GM18511 (cell line): ENCODE data around the gene VPS13D.

Source experiments
- ATAC-seq: cut with Tn5 transposase; IDR thresholded peaks from one replicate; pipeline ENCODE4 v1.9.1; 2021; ENCODE audit warnings: mild to moderate bottlenecking, moderate library complexity; ENCODE audit not compliant: unreplicated experiment

The VPS13D gene

DNA sequence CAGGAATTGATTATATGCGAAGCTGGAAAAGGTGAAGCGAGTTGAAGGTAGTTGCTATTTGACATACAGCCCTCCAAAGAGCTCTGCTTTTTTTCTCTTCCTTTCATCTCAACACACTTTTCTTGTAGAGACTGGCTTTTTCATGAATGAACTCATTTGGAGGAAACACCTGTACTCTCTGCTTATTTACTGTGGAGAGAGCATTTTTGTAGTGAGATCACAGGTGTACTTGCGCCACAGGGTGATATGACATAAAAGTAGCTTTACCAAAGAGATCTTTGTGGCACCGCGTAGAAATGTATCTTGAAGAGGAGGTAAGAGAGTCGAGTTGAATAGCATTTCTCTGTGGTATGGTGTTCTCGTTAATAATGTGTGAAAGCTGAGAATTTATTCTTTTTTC is 187.6 kb downstream of the VPS13D start:
- ATAC-seq = no peak

- no peak for ATAC-seq
Observed at GRCh38 chr1:12420171-12420570, 190.3 kb downstream of the VPS13D start.

GRCh38 chr1:12422488-12422887 is 192.7 kb downstream of the VPS13D start:
- no peak for ATAC-seq

DNA sequence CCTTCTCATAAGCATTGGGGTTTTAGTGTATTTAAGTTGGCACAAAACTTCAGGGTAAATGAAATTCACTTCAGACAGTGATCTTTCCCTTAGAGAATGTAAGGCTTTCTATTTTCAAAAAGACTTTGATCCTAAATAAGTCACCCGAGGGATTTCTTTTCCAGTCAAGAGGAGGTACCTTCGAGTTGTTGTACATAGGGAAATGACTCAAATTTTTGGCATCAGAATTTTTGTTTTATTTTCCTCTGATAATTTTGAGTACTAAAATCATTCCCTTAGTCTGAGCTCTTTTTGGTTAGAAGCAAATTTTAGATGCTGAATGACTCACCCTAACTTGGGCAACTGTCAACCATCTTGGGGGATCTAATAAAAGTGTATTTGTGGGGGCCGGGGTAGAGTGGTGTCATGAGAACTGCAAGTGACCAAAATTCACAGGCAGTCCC is 194.3 kb downstream of the VPS13D start:
- no peak for ATAC-seq

GRCh38 chr1:12424793-12425192 is 195.0 kb downstream of the VPS13D start:
- no peak for ATAC-seq

GRCh38 chr1:12426030-12426429 is 196.2 kb downstream of the VPS13D start:
- ATAC-seq = no peak

DNA sequence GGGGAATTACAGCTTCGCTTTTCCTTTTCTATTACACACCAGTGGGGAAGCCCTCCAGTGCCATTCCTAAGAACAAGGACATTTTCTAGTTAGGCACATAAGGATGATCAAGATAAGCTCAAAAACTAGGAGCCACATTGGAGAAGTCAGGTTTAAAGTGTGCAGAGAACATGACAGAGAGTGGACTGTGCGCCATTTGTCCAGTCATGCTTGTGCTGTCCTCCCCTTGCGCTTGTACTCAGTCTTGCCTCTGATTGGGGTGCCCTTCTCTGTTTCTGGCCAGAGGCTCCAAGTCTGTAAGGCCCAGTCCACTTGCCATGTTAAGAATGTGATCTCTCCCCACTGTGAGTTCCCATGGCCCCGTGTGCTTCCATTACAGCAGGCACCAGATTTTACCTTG is 198.5 kb downstream of the VPS13D start:
- no peak for ATAC-seq

DNA sequence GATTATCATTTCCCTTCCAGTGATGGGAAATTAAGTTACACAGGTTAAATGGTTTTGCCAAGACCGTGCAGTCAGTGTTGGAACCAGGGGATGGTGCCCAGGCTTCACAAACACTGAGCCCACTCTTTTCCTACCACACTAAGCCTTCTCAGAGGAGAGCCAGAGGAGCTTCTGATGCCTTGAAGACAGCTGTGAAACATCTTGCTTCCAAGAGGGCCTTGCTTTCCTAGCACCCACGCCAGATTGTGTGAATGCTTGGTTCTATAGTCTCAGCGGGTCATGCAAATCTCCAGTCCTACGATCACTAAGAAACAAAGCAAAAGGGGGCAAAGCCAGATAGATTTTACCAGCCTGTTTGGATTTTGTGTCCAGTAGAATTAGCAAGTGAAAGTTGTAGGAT is 200.7 kb downstream of the VPS13D start:
- no peak for ATAC-seq

DNA sequence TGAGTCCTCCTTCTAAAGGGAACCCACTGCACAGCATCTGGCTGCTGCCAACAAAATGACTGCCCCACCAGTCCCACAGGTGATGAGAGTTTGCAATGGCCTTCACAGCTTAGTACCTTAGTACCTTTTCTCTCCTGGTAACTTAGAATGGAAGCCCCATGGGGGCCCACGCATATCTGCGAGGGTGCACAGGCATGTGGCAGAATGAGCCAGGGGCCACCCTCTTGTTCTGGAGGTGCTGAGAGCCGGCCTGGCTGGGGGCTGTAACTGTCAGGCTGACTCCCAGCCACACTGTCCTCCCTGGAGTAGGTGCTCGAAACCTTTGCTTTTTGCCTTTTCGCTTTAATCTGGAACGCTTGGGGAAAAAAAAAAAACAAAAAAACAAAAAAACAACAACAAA is 203.1 kb downstream of the VPS13D start:
- ATAC-seq = no peak

DNA sequence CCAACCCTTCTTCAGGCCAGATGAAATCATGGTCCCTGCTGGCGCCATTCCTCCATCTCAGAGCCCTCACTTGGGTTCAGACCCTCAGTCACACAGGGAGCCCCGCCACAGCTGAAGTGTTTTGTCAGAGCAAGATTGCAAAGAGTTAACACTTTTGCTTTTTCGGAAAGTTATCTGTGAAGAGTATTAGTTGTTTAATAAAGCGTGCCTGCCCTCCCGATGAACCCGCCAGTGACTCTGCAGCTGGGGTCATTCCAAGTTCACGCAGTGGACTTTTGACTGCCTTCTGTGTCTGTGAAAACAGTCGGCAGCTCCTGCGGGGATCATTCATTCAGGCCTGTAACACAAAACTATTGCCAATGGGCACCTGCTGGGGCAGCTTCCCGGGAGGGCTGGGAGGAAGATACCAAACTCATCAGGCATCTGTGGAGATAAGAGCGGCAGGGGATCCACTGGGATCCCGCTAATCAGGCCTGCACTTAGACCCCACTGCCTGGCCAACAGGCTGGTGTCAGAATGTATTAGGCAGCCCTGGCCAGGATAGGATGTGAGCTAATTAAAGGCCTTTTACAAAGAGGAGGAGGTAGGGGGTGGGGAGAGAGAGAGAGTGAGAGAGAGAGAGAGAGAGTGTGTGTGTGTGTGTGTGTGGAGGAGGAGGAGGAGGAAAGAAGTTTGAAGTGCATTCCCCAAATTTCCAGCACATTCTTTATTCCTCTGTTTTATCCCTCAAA is 203.7 kb downstream of the VPS13D start:
- ATAC-seq = no peak

GRCh38 chr1:12434174-12434573 is 204.3 kb downstream of the VPS13D start:
- ATAC-seq = peak; percentile 48

- ATAC-seq = no peak
Observed at GRCh38 chr1:12434686-12435085, 204.9 kb downstream of the VPS13D start.

DNA sequence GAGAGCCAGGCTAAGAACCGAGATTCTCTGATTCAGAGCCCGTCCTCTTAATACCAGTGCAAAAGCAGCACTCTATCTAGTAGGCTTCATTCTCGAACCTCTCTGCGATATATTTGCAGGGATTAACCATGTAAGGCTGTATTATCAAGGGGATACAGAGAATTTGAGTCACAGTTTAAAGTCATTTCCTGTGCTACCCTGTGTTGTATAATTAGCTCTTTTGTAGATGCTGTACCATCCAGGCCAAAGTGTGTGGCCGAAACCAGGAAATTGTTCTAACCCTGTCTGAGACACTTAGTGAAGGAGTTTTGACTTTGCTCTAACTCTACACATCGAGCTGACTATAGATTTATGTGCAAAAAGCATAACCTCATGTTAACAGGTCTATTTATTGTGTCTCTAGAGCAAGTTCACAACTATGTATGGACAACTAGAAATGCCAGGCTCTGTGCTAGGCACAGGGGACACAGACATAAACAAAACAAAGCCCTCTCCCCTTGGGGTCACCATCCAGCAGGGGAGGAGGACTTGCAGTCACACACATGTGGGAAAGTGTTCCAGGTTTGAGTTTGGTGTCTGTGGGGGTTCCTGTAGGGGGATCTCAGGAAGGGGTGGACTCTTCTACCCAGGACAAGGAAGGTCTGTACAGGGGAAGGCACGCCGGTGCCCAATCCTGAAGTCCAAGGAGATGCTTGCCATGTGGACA is 206.0 kb downstream of the VPS13D start:
- ATAC-seq = peak; percentile 76

GRCh38 chr1:12436345-12436658 is 206.5 kb downstream of the VPS13D start:
- no peak for ATAC-seq

- no peak for ATAC-seq
Observed at GRCh38 chr1:12436817-12437599, 207.2 kb downstream of the VPS13D start.

GRCh38 chr1:12437629-12438028 is 207.8 kb downstream of the VPS13D start:
- ATAC-seq = no peak

DNA sequence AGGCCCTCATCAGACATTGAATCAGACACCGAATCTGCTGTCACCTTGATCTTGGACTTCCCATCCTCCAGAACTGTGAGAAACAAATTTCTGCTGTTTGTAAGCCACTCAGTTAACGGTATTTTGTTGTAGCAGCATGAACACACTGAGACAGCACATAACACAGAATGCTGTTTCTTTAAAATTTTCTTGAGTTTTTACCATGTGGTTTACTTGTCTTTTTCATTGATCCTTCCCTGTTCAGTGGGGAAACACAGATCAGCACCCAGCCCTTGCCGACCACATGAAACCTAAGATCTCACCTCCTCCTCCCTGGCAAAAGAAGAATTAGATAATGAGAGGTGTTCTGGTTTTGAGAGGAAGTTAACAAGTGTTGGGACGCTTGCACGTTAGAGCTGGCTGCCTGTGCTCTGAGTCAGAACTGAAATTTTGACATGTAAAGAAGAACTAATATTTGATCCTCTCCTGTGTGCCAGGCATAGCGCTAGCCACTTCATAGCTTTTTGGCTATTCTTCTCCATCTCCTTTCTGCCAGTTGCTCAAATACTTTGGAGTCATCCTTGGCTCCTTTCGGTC is 208.6 kb downstream of the VPS13D start:
- peak; percentile 42 for ATAC-seq

GRCh38 chr1:12439073-12439472 is 209.2 kb downstream of the VPS13D start:
- no peak for ATAC-seq

GRCh38 chr1:12441414-12442105 is 211.7 kb downstream of the VPS13D start:
- ATAC-seq = no peak

- ATAC-seq = no peak
Observed at GRCh38 chr1:12442217-12442616, 212.4 kb downstream of the VPS13D start.

- no peak for ATAC-seq
Observed at GRCh38 chr1:12443151-12443550, 213.3 kb downstream of the VPS13D start.
